22Rv1 (cell line): ENCODE measurements around the gene PARN.

ENCODE experiments used
- H3K27ac ChIP-seq: fragments of 450-650 bp; 2 replicates; pipeline ENCODE4 v1.5.1; 2017
- ZFX ChIP-seq: fragments of 450-650 bp; IDR thresholded peaks from 2 replicates; pipeline ENCODE4 v1.6.1; 2017; ENCODE audit warnings: antibody characterized with exemption, borderline replicate concordance
- TF ChIP-seq, protein P1 (sequence below): fragments of 450-650 bp; IDR thresholded peaks from 2 replicates; pipeline ENCODE4 v1.5.1; 2017; ENCODE audit warnings: mild to moderate bottlenecking

The PARN gene

DNA sequence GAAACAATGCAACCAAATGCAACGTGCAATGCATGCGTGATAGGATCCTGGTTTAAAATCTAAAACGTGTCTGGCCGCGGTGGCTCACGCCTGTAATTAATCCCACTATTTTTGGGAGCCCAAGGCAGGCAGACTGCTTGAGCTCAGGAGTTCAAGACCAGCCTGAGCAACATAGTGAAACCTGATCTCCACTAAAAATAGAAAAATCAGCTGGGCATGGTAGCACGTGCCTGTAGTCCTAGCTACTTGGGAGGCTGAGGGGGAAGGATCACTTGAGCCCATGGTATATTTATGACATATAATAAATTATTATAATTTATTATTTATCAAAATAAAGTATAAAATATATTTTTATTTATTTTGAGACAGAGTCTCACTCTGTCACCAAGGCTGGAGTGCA lies 241.8 kb downstream of the PARN start:
- TF ChIP-seq, protein P1, sequence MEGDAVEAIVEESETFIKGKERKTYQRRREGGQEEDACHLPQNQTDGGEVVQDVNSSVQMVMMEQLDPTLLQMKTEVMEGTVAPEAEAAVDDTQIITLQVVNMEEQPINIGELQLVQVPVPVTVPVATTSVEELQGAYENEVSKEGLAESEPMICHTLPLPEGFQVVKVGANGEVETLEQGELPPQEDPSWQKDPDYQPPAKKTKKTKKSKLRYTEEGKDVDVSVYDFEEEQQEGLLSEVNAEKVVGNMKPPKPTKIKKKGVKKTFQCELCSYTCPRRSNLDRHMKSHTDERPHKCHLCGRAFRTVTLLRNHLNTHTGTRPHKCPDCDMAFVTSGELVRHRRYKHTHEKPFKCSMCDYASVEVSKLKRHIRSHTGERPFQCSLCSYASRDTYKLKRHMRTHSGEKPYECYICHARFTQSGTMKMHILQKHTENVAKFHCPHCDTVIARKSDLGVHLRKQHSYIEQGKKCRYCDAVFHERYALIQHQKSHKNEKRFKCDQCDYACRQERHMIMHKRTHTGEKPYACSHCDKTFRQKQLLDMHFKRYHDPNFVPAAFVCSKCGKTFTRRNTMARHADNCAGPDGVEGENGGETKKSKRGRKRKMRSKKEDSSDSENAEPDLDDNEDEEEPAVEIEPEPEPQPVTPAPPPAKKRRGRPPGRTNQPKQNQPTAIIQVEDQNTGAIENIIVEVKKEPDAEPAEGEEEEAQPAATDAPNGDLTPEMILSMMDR: no peak
- TF ChIP-seq ZFX: no peak
- H3K27ac ChIP-seq: no peak overlapping the region

DNA sequence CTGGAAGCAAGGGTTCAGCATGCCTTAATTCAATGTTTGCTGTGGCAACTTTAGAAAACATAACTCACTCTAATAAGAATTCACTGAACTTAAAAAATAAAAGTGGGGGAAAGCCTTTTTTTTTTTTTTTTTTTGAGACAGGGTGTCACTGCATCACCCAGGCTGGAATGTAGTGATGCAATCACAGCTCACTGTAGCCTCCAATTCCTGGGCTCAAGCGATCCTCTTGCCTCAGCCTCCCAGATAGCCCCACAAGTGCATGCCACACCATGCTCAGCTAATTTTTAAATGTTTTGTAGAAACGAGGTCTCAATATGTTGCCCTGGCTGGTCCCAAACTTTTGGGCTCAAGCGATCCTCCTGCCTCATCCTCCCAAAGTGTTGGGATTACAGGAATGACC lies 243.9 kb downstream of the PARN start:
- TF ChIP-seq, protein P1: no peak
- TF ChIP-seq ZFX: no peak
- no peak overlapping the region for H3K27ac ChIP-seq
